Heart left ventricle (tissue), 13 donors: Measurements from ENCODE around the gene HLCS.

ENCODE experiments used
- POLR2A ChIP-seq, 2 donors: fragments of 450-650 bp; IDR thresholded peaks; one replicate each; pipeline ENCODE4 v1.6.1; 2017; ENCODE audit warnings: antibody characterized with exemption in 2 of 2, mild to moderate bottlenecking in 2 of 2, moderate library complexity in 2 of 2
- TF ChIP-seq, protein P1 (sequence below), 12 donors: fragments of 200-600 bp; sonication (generic) in 4 of 12; IDR thresholded peaks; one replicate each; pipeline versions ENCODE4 v1.5.0 to v1.8.0; 2018 to 2022; ENCODE audit warnings: antibody characterized with exemption in 12 of 12, mild to moderate bottlenecking in 5 of 12
- donor health status: ischemic (EF 13 %, LVEDD 7.1; RV severe dilation, severe dysfunction).
- donor health status: DM: no; HTN: yes; CAD: no.
- donor health status: DM: no; HTN: no; CAD: no.
- donor health status: ischemic (EF 25% LVEDD 6.9; RV normal size, moderate dysfunction).
- donor health status: ischemic (EF 25% LVEDD 5.7; RV mildly dilated, moderate dysfunction).
- donor health status: ischemic (EF 35%, LVEDD 5.7; RV mildly dilated, moderate dysfunction).
- donor health status: nonischemic (EF 11% LVEDD 7.7; RV severe dilation, severe dysfunction).
- donor health status: DM: yes; HTN: yes; CAD: no.
- donor health status: PGD.
- donor health status: ischemic (EF 29% LVEDD 5.4; RV normal size, mild dysfunction).
- donor health status: nonischemic (EF 23%, LVEDD 6.1; RV moderate dilation, normal function).

GRCh38 chr21:36811762-36812161 is 154.7 kb downstream of the HLCS start:
- TF ChIP-seq, protein P1, sequence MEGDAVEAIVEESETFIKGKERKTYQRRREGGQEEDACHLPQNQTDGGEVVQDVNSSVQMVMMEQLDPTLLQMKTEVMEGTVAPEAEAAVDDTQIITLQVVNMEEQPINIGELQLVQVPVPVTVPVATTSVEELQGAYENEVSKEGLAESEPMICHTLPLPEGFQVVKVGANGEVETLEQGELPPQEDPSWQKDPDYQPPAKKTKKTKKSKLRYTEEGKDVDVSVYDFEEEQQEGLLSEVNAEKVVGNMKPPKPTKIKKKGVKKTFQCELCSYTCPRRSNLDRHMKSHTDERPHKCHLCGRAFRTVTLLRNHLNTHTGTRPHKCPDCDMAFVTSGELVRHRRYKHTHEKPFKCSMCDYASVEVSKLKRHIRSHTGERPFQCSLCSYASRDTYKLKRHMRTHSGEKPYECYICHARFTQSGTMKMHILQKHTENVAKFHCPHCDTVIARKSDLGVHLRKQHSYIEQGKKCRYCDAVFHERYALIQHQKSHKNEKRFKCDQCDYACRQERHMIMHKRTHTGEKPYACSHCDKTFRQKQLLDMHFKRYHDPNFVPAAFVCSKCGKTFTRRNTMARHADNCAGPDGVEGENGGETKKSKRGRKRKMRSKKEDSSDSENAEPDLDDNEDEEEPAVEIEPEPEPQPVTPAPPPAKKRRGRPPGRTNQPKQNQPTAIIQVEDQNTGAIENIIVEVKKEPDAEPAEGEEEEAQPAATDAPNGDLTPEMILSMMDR (IDR thresholded peaks at IDR 0.05): no peak
- no peak for TF ChIP-seq POLR2A (IDR thresholded peaks at IDR 0.05)
